A204.1 (cell line): ENCODE data around the gene CDC42EP4.

ENCODE experiments used
- FAIRE-seq: peaks from 2 replicates; lab custom pipeline; 2012; peaks lifted over from hg19 to GRCh38; lab: Jason Lieb, UNC

Gene CDC42EP4

GRCh38 chr17:73250851-73251640, 60.8 kb downstream of the CDC42EP4 start:
- FAIRE-seq: no peak

- no peak for FAIRE-seq
Observed at GRCh38 chr17:73249700-73250099, 62.1 kb downstream of the CDC42EP4 start.

GRCh38 chr17:73248532-73248931, 63.3 kb downstream of the CDC42EP4 start:
- FAIRE-seq: no peak

GRCh38 chr17:73247726-73248125, 64.1 kb downstream of the CDC42EP4 start:
- peak; percentile 19 for FAIRE-seq

- FAIRE-seq: no peak
Observed at GRCh38 chr17:73240561-73240960, 71.2 kb downstream of the CDC42EP4 start.

GRCh38 chr17:73237714-73238113, 74.1 kb downstream of the CDC42EP4 start:
- no peak for FAIRE-seq

GRCh38 chr17:73234736-73235135, 77.1 kb downstream of the CDC42EP4 start:
- FAIRE-seq: no peak
